ENCODE measurements around the gene MC1R. TPM values are rescaled to one million over a fixed set of nuclear protein-coding genes. Genes with fewer than 3 reads are reported as not detected.

The MC1R gene
- total and polyA plus RNA-seq, 2 of the 8 experiments (the other 6 are each of a cell fraction or from before 2014, with no cell fraction given), result 2.2 to 2.9 TPM

DNA sequence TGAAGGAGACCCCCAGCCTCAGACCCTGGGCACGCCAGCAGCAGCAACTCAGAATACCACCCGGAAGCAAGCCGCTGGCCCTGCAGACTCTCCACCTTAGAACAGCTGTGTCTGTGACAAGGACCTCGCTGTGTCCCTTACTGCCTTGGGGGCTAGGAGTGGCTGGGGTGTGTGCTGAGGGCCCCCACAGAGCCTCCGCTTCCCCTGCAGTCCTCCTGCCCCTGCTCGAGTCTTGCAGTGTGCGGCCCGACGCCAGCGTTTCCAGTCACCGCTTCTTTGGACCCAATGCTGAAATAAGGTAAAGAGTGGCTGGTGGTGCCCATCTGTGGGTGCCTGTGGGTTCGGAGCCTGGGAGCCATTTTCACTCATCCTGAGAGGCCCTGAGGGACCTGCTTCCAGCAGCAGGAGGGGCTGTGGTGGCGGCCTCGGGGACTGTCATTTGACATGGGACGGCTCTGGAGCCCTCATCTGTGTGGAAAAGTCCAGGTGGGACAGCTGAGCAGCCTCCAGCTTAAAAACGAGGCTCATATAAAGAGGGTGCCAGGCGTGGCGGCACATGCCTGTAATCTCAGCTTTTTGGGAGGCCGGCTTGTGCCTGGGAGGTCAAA is 14.7 kb upstream of the MC1R start:
- no peak for TF ChIP-seq GABPA (IDR thresholded peaks at IDR 0.05; ENCODE audit: borderline replicate concordance, insufficient read depth, low read length)
- FAIRE-seq, result no peak

More for the DNA sequence above, 14.7 kb upstream of the MC1R start:
- no peak overlapping the region for H2BK12ac ChIP-seq (ENCODE audit: low read depth, low read length)
- no peak overlapping the region for H2BK5ac ChIP-seq (ENCODE audit: low read depth, low read length)
- H3K79me2 ChIP-seq (ENCODE audit: control insufficient read depth in 1 of 2, insufficient read depth in 2 of 2, low read length in 2 of 2), result no peaks in the 10 kb centered on the region
- no peak overlapping the region for H2BK15ac ChIP-seq (ENCODE audit: low read length)
- H4K20me1 ChIP-seq (replicated peaks in 1 of 2; ENCODE audit: control insufficient read depth in 1 of 2, insufficient read depth in 2 of 2, low read length in 2 of 2), result peaks cover 0 to 3% of the 10 kb centered on the region in 2 experiments
- POLR2A ChIA-PET (ENCODE audit: partially characterized antibody), result interaction anchor here (1.0 to 1.3 kb wide), 4 partner anchors 11 to 76 kb away, joined by 3 to 6 read pairs (median 4); partner anchors contain the start of genes SPIRE2 and TUBB3
- peaks cover 0 to 19% of the 10 kb centered on the region in 2 experiments; a peak in 3 of 4 replicates for H3K9me3 ChIP-seq (ENCODE audit: insufficient read depth in 2 of 2, low read depth in 1 of 2, low read length in 1 of 2)
- H2BK120ac ChIP-seq (replicated peaks; ENCODE audit: low read depth, low read length), result no peak overlapping the region
- no peak overlapping the region for H2BK20ac ChIP-seq (ENCODE audit: low read length)
- no peaks in the 10 kb centered on the region; the same call in 1 of the 2 replicates for H3K23me2 ChIP-seq (ENCODE audit: low read depth, low read length)
- no peak overlapping the region for H3K18ac ChIP-seq (ENCODE audit: extremely low read depth, low read length)
- no peak overlapping the region; the same call in 1 of the 2 replicates for H4K8ac ChIP-seq (ENCODE audit: extremely low read depth, insufficient read depth, low read length)
- no peak overlapping the region for H3K4me3 ChIP-seq (ENCODE audit: extremely low read depth in 1 of 4, insufficient read depth in 2 of 4, low read depth in 3 of 4, low read length in 4 of 4)
- H3K4me1 ChIP-seq (replicated peaks in 1 of 4; ENCODE audit: control insufficient read depth in 3 of 4, insufficient read depth in 4 of 4, low read length in 3 of 4), result no peaks in the 10 kb centered on the region
- no peak for DNase-seq (ENCODE audit: low read depth in 1 of 2, low spot score in 2 of 2)
- no peak overlapping the region for H4K5ac ChIP-seq (ENCODE audit: insufficient read length, low read depth, low read length)
- no peak overlapping the region for H3K23ac ChIP-seq (ENCODE audit: insufficient read length)
- H3K14ac ChIP-seq (ENCODE audit: insufficient read length), result no peak overlapping the region
- no peak overlapping the region for H2AK5ac ChIP-seq (ENCODE audit: low read depth, low read length)
- H4K91ac ChIP-seq (replicated peaks; ENCODE audit: insufficient read length, low read length), result no peak overlapping the region
- H3K4me2 ChIP-seq (ENCODE audit: insufficient read depth in 1 of 2, low read depth in 2 of 2, low read length in 2 of 2), result no peak overlapping the region
- H3K9ac ChIP-seq (replicated peaks in 1 of 4; ENCODE audit: extremely low read depth in 1 of 4, low read depth in 3 of 4, low read length in 3 of 4), result no peak overlapping the region
- peaks cover 3 to 26% (median 17%) of the 10 kb centered on the region in 4 experiments; a peak in 7 of 8 replicates for H3K36me3 ChIP-seq (ENCODE audit: control insufficient read depth in 2 of 4, insufficient read depth in 4 of 4, low read length in 3 of 4)
- 94% methylated on average over 19 of the region's 19 CpGs; no CpG with 5 or more reads in 1 of the 2 experiments for WGBS, 2 experiments (ENCODE audit: extremely low coverage in 1 of 2, insufficient coverage in 1 of 2, insufficient read length in 1 of 2, insufficient replicate concordance in 2 of 2, low coverage in 1 of 2, low lambda C conversion rate in 2 of 2, missing lambda C conversion rate in 1 of 2)
- H2AFZ ChIP-seq (ENCODE audit: low read length), result no peak overlapping the region
- CTCF ChIA-PET (ENCODE audit: partially characterized antibody), result no interaction called here
- H3K27me3 ChIP-seq (replicated peaks in 1 of 4; ENCODE audit: control insufficient read depth in 3 of 4, extremely low read depth in 1 of 4, insufficient read depth in 3 of 4, low read length in 3 of 4), result no peaks in the 10 kb centered on the region
- no peak overlapping the region for H3K27ac ChIP-seq (ENCODE audit: low read depth, low read length)
- no peak overlapping the region for H3K56ac ChIP-seq (replicated peaks; ENCODE audit: insufficient read length, low read depth, low read length)
- H3K79me1 ChIP-seq (ENCODE audit: low read depth, low read length), result no peaks in the 10 kb centered on the region
- H3K4ac ChIP-seq (replicated peaks; ENCODE audit: insufficient read length, low read depth, low read length), result no peak overlapping the region
